ENCODE data around the gene MIEF2. TPM values are rescaled to one million over a fixed set of nuclear protein-coding genes. Genes with fewer than 3 reads are reported as not detected.

The MIEF2 gene
- total and polyA plus RNA-seq, 2 donors from 2014 or later = 19.3 to 25.3 TPM

DNA sequence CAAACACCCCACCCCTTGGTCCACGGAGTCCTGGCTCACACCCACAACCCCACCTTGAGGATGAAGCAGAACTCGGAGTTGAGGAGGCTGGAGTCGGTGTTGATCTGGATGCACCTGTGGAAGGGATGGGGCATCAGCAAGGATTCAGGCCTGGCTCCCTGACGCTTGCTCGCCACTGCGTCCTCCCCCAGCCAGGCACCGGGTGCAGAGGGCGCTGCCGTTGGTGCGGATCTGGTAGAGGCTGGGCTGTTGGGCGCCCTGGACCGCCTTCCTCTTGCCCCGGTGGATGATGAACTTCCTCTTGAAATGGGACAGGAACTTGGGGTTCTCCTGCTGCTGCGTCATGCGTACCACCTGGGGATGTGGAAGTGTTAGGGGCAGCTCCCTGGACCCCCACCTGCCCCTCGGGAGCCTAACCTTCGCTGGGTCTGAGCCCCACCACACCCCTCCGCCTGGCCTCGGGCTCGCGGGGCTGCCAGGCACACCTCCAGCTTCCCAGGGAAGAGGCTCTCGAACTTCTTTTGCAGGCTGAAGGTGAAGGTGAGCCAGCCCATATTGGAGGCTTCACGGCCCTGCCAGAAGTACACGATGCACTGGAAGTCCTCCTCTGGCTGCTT is 14.2 kb upstream of the MIEF2 start:
- H3K27ac ChIP-seq (ENCODE audit: low read depth in 2 of 2, low read length in 2 of 2) = no peak overlapping the region
- intact Hi-C loops (cut with DNase I) = no loop called here
- no peak overlapping the region for H3K9ac ChIP-seq (ENCODE audit: low read length in 3 of 3)
- DNase-seq = no peak
- FAIRE-seq = no peak
- H3K36me3 ChIP-seq (ENCODE audit: control insufficient read depth in 2 of 3, insufficient read depth in 3 of 3, low read length in 3 of 3) = peaks cover 0 to 57% (median 21%) of the 10 kb centered on the region in 3 donors
- H3K4me3 ChIP-seq (ENCODE audit: low read length in 3 of 3) = no peak overlapping the region
- H3K9me3 ChIP-seq (ENCODE audit: control insufficient read depth in 2 of 3, insufficient read depth in 1 of 3, low read length in 3 of 3) = no peaks in the 10 kb centered on the region
- H3K4me1 ChIP-seq (ENCODE audit: control insufficient read depth in 2 of 3, insufficient read depth in 2 of 3, low read depth in 1 of 3, low read length in 3 of 3) = peaks cover 0 to 10% (median 0%) of the 10 kb centered on the region in 3 donors
- TF ChIP-seq, protein P1, sequence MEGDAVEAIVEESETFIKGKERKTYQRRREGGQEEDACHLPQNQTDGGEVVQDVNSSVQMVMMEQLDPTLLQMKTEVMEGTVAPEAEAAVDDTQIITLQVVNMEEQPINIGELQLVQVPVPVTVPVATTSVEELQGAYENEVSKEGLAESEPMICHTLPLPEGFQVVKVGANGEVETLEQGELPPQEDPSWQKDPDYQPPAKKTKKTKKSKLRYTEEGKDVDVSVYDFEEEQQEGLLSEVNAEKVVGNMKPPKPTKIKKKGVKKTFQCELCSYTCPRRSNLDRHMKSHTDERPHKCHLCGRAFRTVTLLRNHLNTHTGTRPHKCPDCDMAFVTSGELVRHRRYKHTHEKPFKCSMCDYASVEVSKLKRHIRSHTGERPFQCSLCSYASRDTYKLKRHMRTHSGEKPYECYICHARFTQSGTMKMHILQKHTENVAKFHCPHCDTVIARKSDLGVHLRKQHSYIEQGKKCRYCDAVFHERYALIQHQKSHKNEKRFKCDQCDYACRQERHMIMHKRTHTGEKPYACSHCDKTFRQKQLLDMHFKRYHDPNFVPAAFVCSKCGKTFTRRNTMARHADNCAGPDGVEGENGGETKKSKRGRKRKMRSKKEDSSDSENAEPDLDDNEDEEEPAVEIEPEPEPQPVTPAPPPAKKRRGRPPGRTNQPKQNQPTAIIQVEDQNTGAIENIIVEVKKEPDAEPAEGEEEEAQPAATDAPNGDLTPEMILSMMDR (IDR thresholded peaks at IDR 0.05; ENCODE audit: borderline replicate concordance, extremely low read depth, insufficient read depth) = no peak
- no peaks in the 10 kb centered on the region for H3K27me3 ChIP-seq (ENCODE audit: control insufficient read depth, insufficient read depth, low read length)

DNA sequence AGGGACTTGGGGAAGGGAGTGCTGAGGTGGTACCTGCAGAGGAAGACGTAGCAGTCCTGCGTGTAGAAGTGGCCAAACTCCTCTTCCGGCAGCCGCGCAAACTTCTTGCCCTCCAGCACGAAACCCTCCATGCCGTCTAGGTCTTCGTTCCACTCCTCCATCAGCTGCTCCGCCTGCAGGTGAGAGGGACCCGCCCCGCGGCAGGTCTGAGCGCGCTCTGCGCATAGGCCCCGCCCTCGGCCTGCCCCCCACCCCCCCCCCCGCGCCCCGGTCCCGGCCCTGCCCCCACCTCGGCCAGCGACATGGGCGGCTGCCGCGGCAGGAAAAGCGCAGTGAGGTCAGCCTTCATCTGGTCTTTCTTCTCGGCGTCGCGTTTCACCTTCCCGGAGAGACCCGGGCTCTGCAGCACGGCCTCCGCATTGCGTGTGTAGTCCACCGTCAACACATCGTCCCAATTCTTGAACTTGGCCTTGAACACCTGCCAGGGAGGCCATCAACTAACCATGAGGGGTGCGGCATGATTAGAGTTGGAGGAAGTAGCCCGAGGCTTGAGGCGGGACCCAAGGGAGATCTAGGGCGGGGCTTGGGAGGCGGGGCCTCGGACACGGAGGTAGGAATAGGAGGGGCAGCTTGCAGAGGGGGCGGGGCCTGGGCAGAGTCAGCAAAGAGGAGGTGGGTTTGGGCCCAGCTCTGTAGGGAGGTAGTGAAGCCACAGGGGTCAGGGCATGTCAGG is 13.4 kb upstream of the MIEF2 start:
- DNase-seq = peak; percentile 86 to 93 (median 90)
- no peak overlapping the region for H3K27ac ChIP-seq (ENCODE audit: low read depth in 2 of 2, low read length in 2 of 2)
- H3K9ac ChIP-seq (ENCODE audit: low read length in 3 of 3) = no peak overlapping the region

DNA sequence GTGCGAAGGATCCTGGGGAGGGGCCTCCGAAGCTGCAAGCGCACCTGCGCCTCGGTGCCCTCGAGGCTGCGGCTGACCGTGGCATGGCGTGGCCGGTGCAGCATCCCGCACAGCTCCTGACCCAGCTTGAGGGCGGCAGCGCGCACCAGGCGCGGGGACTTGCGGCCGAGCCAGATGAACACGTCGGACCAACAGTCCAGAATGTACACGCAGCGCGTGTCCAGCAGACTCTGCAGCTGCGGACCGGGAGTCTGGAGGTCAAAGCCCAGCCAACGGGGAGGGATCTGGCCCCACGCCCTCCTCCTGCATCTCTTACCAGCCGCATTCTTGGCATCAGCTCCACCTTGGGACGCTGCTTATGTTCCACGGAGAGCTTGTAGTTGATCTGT is 12.9 kb upstream of the MIEF2 start:
- intact Hi-C loops (cut with DNase I) = no loop called here
- H3K4me1 ChIP-seq (ENCODE audit: control insufficient read depth in 2 of 3, insufficient read depth in 2 of 3, low read depth in 1 of 3, low read length in 3 of 3) = peaks cover 0 to 10% (median 0%) of the 10 kb centered on the region in 3 donors
- H3K36me3 ChIP-seq (ENCODE audit: control insufficient read depth in 2 of 3, insufficient read depth in 3 of 3, low read length in 3 of 3) = peaks cover 0 to 71% (median 24%) of the 10 kb centered on the region in 3 donors
- no peak overlapping the region for H3K27ac ChIP-seq (ENCODE audit: low read depth in 2 of 2, low read length in 2 of 2)
- H3K4me3 ChIP-seq (ENCODE audit: low read length in 3 of 3) = no peak overlapping the region
- DNase-seq (peak in 1 of 5 donors; percentile 78), FAIRE-seq (no peak)
- no peak overlapping the region for H3K9ac ChIP-seq (ENCODE audit: low read length in 3 of 3)
- no peaks in the 10 kb centered on the region for H3K9me3 ChIP-seq (ENCODE audit: control insufficient read depth in 2 of 3, insufficient read depth in 1 of 3, low read length in 3 of 3)
- no peaks in the 10 kb centered on the region for H3K27me3 ChIP-seq (ENCODE audit: control insufficient read depth, insufficient read depth, low read length)
- TF ChIP-seq, protein P1 (IDR thresholded peaks at IDR 0.05; ENCODE audit: borderline replicate concordance, extremely low read depth, insufficient read depth) = no peak

More for the DNA sequence above, 13.4 kb upstream of the MIEF2 start:
- intact Hi-C loops (cut with DNase I) = no loop called here
- Histone ChIP-seq H3K27me3 (ENCODE audit: control insufficient read depth, insufficient read depth, low read length) (no peaks in the 10 kb centered on the region), H3K36me3 (ENCODE audit: control insufficient read depth in 2 of 3, insufficient read depth in 3 of 3, low read length in 3 of 3) (peaks cover 0 to 65% (median 24%) of the 10 kb centered on the region in 3 donors), H3K4me1 (ENCODE audit: control insufficient read depth in 2 of 3, insufficient read depth in 2 of 3, low read depth in 1 of 3, low read length in 3 of 3) (peaks cover 0 to 10% (median 0%) of the 10 kb centered on the region in 3 donors), H3K4me3 (ENCODE audit: low read length in 3 of 3) (peak overlapping the region in 1 of 3 donors; percentile 24), H3K9me3 (ENCODE audit: control insufficient read depth in 2 of 3, insufficient read depth in 1 of 3, low read length in 3 of 3) (no peaks in the 10 kb centered on the region)
- FAIRE-seq = no peak
- TF ChIP-seq, protein P1 (IDR thresholded peaks at IDR 0.05; ENCODE audit: borderline replicate concordance, extremely low read depth, insufficient read depth) = no peak

Measured in kidney (tissue), 14 donors.